GM12865 (cell line): ENCODE data around the gene NR1I3.
A peak's percentile ranks its signal among the peaks of the same experiment; 100 is the strongest.

Source experiments
- DNase-seq: peaks from one replicate; pipeline ENCODE4 v3.0.0; 2010; ENCODE audit warnings: low read depth
- H3K4me3 ChIP-seq: 2 replicates; pipeline ENCODE4 v1.5.1; 2011; ENCODE audit warnings: mild to moderate bottlenecking, low read depth, low read length, control low read depth
- TF ChIP-seq, protein P1 (sequence below): IDR thresholded peaks from 2 replicates; pipeline ENCODE4 v1.5.1; 2011; ENCODE audit warnings: low read length, control low read depth, low read depth, inconsistent platforms; ENCODE audit not compliant: insufficient read depth; ENCODE audit errors: missing control alignments

The NR1I3 gene

DNA sequence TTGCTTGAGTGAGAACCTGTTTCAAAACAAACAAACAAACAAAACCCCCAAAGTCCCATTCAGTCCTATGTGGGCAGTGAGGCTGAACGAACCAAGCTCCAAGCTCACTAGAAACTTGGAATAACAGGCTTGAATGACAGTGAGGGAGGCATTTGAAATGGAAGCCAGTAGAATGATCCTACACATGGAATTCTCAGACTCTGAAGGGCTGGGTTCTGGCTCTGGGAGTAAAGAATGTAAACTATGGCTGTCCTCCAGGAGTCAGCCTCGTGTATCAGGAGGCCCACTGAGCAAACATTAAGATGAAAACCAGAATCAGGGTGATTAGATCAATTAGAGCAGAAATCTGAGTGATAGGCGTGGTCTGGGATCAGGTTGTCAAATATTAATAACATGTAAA lies 35.4 kb upstream of the NR1I3 start:
- TF ChIP-seq, protein P1, sequence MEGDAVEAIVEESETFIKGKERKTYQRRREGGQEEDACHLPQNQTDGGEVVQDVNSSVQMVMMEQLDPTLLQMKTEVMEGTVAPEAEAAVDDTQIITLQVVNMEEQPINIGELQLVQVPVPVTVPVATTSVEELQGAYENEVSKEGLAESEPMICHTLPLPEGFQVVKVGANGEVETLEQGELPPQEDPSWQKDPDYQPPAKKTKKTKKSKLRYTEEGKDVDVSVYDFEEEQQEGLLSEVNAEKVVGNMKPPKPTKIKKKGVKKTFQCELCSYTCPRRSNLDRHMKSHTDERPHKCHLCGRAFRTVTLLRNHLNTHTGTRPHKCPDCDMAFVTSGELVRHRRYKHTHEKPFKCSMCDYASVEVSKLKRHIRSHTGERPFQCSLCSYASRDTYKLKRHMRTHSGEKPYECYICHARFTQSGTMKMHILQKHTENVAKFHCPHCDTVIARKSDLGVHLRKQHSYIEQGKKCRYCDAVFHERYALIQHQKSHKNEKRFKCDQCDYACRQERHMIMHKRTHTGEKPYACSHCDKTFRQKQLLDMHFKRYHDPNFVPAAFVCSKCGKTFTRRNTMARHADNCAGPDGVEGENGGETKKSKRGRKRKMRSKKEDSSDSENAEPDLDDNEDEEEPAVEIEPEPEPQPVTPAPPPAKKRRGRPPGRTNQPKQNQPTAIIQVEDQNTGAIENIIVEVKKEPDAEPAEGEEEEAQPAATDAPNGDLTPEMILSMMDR, result no peak
- DNase-seq, result no peak
- no peak overlapping the region for H3K4me3 ChIP-seq

DNA sequence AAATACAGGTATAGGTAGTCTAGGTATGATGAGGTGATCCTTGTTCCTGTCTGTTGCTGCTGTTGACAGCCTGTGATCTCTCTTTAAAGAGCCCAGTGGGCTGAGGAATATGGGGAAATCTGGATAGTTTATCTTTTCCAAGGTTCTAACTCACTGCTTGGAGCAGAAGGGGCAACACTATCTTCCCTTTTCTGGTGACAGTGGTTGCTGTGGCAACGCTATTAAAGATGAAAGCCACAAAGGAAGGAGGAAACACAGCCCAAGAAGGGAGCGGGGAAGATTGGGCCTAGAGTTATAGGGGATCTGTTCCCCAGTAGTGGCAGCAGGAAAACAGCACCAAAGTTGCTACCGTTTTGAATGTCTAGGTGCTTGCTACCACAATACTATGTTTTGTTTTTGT lies 29.3 kb upstream of the NR1I3 start:
- DNase-seq, result no peak
- TF ChIP-seq, protein P1, result no peak
- H3K4me3 ChIP-seq, result no peak overlapping the region

DNA sequence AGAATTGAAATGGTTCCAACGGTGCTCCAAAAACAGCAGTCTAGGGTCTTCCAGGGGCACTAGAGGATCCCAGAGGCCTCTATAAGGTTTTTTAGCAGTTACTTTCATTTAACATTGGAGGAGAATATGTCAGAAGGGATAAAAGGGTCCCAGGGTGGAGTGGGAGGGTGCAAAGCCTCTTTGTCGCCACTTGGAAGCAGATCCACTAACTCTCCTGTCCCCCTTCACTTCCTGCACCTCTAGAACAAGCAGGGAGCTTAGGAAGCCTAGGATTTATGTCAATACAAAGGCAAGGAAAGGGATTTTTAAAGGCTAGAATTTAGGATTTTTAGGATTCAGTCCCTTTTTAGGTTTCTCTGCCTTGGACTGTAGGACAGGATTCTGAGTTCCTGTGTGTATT lies 28.8 kb upstream of the NR1I3 start:
- H3K4me3 ChIP-seq, result no peak overlapping the region
- no peak for DNase-seq
- TF ChIP-seq, protein P1, result no peak

DNA sequence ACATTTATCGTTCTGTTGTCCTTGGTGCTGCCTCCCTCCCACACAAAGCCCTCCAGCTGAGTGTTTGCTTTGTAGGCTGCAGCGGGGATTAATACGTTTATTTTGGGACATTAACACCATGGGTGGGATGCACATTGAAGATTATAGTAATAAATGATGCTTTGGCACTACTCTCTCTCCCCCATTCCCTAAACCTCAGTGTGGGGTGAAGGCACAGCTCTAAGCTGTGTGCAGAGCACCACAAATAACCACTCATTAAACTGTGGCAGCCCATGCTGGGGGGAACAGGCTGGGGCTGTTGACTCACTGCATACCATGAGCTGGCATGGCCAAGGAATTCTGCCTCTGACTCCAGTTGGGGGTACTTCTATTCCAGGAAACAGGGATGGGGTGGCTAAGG lies 28.2 kb upstream of the NR1I3 start:
- TF ChIP-seq, protein P1, result no peak
- no peak for DNase-seq
- H3K4me3 ChIP-seq, result no peak overlapping the region

DNA sequence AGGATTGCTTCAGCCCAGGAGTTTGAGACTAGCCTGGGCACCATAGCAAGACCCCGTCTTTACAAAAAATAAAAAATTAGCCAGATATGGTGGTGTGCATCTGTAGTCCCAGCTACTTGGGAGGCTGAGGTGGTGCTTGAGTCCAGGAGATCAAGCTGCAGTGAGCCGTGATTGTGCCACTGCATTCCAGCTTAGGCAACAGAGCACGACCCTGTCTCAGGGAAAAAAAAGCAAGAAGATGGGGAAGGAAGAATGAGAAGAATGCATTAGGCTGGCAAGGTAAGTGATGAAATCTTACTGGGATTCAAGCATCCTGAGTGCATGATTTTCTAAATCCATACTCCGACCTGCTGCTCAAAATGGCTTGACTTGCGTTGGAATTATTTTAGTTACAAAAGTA lies 27.3 kb upstream of the NR1I3 start:
- no peak for DNase-seq
- TF ChIP-seq, protein P1, result no peak
- H3K4me3 ChIP-seq, result no peak overlapping the region

DNA sequence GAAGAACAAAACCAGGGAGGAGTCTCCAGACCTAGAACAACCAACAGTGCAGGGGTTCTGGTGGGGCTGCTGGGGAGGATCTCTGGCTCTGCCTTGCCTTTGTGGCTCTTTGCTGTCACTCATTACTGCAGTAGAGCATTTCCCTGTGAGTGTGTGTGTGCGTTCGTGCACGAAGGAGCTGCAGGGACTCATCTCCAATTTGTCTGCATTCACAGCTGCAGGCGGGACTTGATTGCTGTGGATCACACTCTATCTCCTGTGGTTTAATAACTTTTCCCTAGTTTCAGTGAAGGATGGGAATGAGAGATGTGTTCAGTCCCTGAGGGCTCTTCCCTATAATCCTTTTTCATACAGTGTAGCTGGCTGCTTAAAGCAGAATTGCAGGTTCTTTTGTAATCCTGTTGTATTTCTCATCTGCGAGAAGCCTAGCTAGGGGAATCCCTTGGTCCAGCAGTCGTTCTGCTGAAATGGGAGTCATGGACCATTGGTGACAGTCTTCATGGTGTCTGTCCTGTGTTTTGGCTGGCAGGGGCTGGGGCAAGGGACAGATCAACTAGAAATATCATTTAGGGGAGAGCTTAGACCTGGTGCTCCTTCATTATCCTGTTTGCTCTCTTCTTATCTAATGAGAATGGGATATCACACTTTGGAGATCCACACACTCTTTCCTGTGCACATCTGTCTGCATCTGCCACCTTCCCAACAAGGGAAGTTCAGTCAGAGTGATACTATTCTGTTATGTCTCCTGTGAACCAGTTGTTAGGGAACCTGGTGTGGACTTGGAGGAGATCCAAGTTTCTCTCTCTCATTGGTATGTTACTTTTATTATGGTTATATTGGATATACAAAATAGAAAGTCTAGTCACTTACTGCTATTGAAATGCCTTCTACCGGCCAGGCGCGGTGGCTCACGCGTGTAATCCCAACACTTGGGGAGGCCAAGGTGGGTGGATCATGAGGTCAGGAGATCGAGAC lies 23.5 kb upstream of the NR1I3 start:
- TF ChIP-seq, protein P1, result no peak
- peak overlapping the region; percentile 17 for H3K4me3 ChIP-seq
- DNase-seq, result peak; percentile 33
